ENCODE data around the gene TAAR5.

- TF ChIP-seq, protein P1, sequence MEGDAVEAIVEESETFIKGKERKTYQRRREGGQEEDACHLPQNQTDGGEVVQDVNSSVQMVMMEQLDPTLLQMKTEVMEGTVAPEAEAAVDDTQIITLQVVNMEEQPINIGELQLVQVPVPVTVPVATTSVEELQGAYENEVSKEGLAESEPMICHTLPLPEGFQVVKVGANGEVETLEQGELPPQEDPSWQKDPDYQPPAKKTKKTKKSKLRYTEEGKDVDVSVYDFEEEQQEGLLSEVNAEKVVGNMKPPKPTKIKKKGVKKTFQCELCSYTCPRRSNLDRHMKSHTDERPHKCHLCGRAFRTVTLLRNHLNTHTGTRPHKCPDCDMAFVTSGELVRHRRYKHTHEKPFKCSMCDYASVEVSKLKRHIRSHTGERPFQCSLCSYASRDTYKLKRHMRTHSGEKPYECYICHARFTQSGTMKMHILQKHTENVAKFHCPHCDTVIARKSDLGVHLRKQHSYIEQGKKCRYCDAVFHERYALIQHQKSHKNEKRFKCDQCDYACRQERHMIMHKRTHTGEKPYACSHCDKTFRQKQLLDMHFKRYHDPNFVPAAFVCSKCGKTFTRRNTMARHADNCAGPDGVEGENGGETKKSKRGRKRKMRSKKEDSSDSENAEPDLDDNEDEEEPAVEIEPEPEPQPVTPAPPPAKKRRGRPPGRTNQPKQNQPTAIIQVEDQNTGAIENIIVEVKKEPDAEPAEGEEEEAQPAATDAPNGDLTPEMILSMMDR (IDR thresholded peaks at IDR 0.05) = no peak
- TF ChIP-seq EZH2phosphoT487 (IDR thresholded peaks at IDR 0.05) (no peak), EZH2 (IDR thresholded peaks at IDR 0.05) (no peak)
These were observed 40.6 kb downstream of the TAAR5 start for GRCh38 chr6:132548746-132549463.

All from neural progenitor cell (in vitro differentiated cells).